Central memory CD8-positive, alpha-beta T cell (primary cell): ENCODE data around the gene OR2AJ1.

Experiments
- ATAC-seq: fragments of 150-1000 bp; cut with Tn5 transposase; replicated peaks from 2 replicates; pipeline ENCODE4 v1.10.0; 2022; ENCODE audit warnings: mild to moderate bottlenecking, moderate FRiP score, moderate number of reproducible peaks; ENCODE audit not compliant: poor library complexity, severe bottlenecking; ENCODE audit errors: extremely low read depth
- DNase-seq, 2 donors: peaks; one replicate each; pipeline ENCODE4 v3.0.0; 2021; ENCODE audit warnings: low spot score in 2 of 2
- H3K27ac Mint-ChIP-seq: one replicate; pipeline ENCODE4 v1.8.0; 2022; ENCODE audit warnings: low read depth, mild to moderate bottlenecking, moderate library complexity, mixed read lengths
- H3K27me3 Mint-ChIP-seq: one replicate; pipeline ENCODE4 v1.8.0; 2022; ENCODE audit warnings: mixed read lengths
- H3K36me3 Mint-ChIP-seq: one replicate; pipeline ENCODE4 v1.8.0; 2022; ENCODE audit warnings: mild to moderate bottlenecking, moderate library complexity, mixed read lengths; ENCODE audit not compliant: insufficient read depth
- H3K4me1 Mint-ChIP-seq: one replicate; pipeline ENCODE4 v1.8.0; 2022; ENCODE audit warnings: mixed read lengths
- H3K4me3 Mint-ChIP-seq: one replicate; pipeline ENCODE4 v1.8.0; 2022; ENCODE audit warnings: mild to moderate bottlenecking, moderate library complexity, mixed read lengths
- H3K9me3 Mint-ChIP-seq: one replicate; pipeline ENCODE4 v1.8.0; 2022; ENCODE audit warnings: mixed read lengths

Gene OR2AJ1

GRCh38 chr1:247966532-247967204 is 42.0 kb downstream of the OR2AJ1 start:
- peaks cover 13% of the 10 kb centered on the region for H3K9me3 Mint-ChIP-seq
- no peak overlapping the region for H3K4me3 Mint-ChIP-seq
- ATAC-seq (no peak), DNase-seq (no peak)
- no peaks in the 10 kb centered on the region for H3K4me1 Mint-ChIP-seq
- H3K36me3 Mint-ChIP-seq, result no peaks in the 10 kb centered on the region
- no peaks in the 10 kb centered on the region for H3K27me3 Mint-ChIP-seq
- no peak overlapping the region for H3K27ac Mint-ChIP-seq
